HG03521 (cell line): ENCODE data around the gene PRRC2B.
"Not testable (repeated sequence)": the region's sequence is repeated elsewhere in the genome, so short reads cannot be mapped to it uniquely, and the experiment has no call there.

Experiments used
- ATAC-seq: cut with Tn5 transposase; IDR thresholded peaks from one replicate; pipeline ENCODE4 v1.9.1; 2021; ENCODE audit warnings: mild to moderate bottlenecking, moderate library complexity; ENCODE audit not compliant: unreplicated experiment

The PRRC2B gene

GRCh38 chr9:131503626-131504465, 110.0 kb downstream of the PRRC2B start:
- no peak for ATAC-seq

- no peak for ATAC-seq
Measured at GRCh38 chr9:131505012-131505411, 111.1 kb downstream of the PRRC2B start.

GRCh38 chr9:131511416-131511815, 117.5 kb downstream of the PRRC2B start:
- ATAC-seq = no peak

GRCh38 chr9:131511880-131512279, 118.0 kb downstream of the PRRC2B start:
- ATAC-seq = no peak

GRCh38 chr9:131513177-131513576, 119.3 kb downstream of the PRRC2B start:
- no peak for ATAC-seq

GRCh38 chr9:131515559-131516031, 121.7 kb downstream of the PRRC2B start:
- not testable (repeated sequence) for ATAC-seq

GRCh38 chr9:131516100-131516499, 122.2 kb downstream of the PRRC2B start:
- ATAC-seq = no peak

- ATAC-seq = no peak
Measured at GRCh38 chr9:131516930-131517329, 123.0 kb downstream of the PRRC2B start.

- ATAC-seq = no peak
Measured at GRCh38 chr9:131517761-131518190, 123.9 kb downstream of the PRRC2B start.

GRCh38 chr9:131518553-131518952, 124.7 kb downstream of the PRRC2B start:
- no peak for ATAC-seq

- ATAC-seq = no peak
Measured at GRCh38 chr9:131520503-131520902, 126.6 kb downstream of the PRRC2B start.

- ATAC-seq = no peak
Measured at GRCh38 chr9:131521203-131521602, 127.3 kb downstream of the PRRC2B start.

- no peak for ATAC-seq
Measured at GRCh38 chr9:131521822-131522221, 127.9 kb downstream of the PRRC2B start.

- no peak for ATAC-seq
Measured at GRCh38 chr9:131522257-131523085, 128.6 kb downstream of the PRRC2B start.

GRCh38 chr9:131523086-131523388, 129.2 kb downstream of the PRRC2B start:
- no peak for ATAC-seq

- no peak for ATAC-seq
Measured at GRCh38 chr9:131523451-131524435, 129.9 kb downstream of the PRRC2B start.

- no peak for ATAC-seq
Measured at GRCh38 chr9:131524665-131525315, 130.9 kb downstream of the PRRC2B start.

- ATAC-seq = no peak
Measured at GRCh38 chr9:131525643-131526565, 132.0 kb downstream of the PRRC2B start.

GRCh38 chr9:131528186-131528585, 134.3 kb downstream of the PRRC2B start:
- no peak for ATAC-seq
